IMR-90 (cell line): Measurements from ENCODE around the gene KLF7. TPM values are rescaled to one million over a fixed set of nuclear protein-coding genes. Genes with fewer than 3 reads are reported as not detected.

Experiments
- ATAC-seq: fragments of 200-7000 bp; cut with Tn5 transposase; 2 replicates; pipeline ENCODE4 v1.9.1; 2020; ENCODE audit warnings: low read depth, mild to moderate bottlenecking, moderate library complexity
- BruUV-seq: library from RNA; stranded (reverse); fragments of 400-500 nt; replicated peaks from 2 replicates; lab custom pipeline; 2021; lab: Mats Ljungman, UMichigan
- CTCF ChIA-PET: fragments of 300-600 bp; formaldehyde crosslinking; extraction: SDS; loops from one replicate; lab custom pipeline; 2021; ENCODE audit warnings: antibody characterized with exemption; lab: Yijun Ruan, JAX
- POLR2A ChIA-PET: fragments of 300-600 bp; sonication (Branson Sonifier 250); formaldehyde crosslinking; loops from one replicate; lab custom pipeline; 2022; ENCODE audit warnings: antibody characterized with exemption; ENCODE audit not compliant: unreplicated experiment; lab: Charles Lee
- DNase-seq: peaks from one replicate; pipeline ENCODE4 v3.0.0; 2013
- H2AFZ ChIP-seq: replicated peaks from 2 replicates; pipeline ENCODE3; 2013; ENCODE audit warnings: low read length, mild to moderate bottlenecking; ENCODE audit not compliant: poor library complexity
- H2AK5ac ChIP-seq: 2 replicates; pipeline ENCODE4 v1.6.1; 2013; ENCODE audit warnings: low read depth, low read length, inconsistent platforms
- H2AK9ac ChIP-seq: replicated peaks from 2 replicates; pipeline ENCODE3; 2013; ENCODE audit warnings: mild to moderate bottlenecking, low read depth, low read length, moderate library complexity; ENCODE audit not compliant: poor library complexity
- H2BK120ac ChIP-seq: 2 replicates; pipeline ENCODE4 v1.6.1; 2013; ENCODE audit warnings: low read depth, low read length, inconsistent platforms
- H2BK15ac ChIP-seq: 3 replicates; pipeline ENCODE4 v1.6.1; 2013; ENCODE audit warnings: low read depth, low read length, inconsistent platforms
- H2BK20ac ChIP-seq: 2 replicates; pipeline ENCODE4 v1.6.1; 2013; ENCODE audit warnings: low read depth, mild to moderate bottlenecking, inconsistent platforms, low read length, moderate library complexity
- H2BK5ac ChIP-seq: 2 replicates; pipeline ENCODE4 v1.6.1; 2013; ENCODE audit warnings: mild to moderate bottlenecking, low read depth, low read length, inconsistent platforms; ENCODE audit not compliant: poor library complexity, severe bottlenecking
- H3K14ac ChIP-seq: replicated peaks from 2 replicates; pipeline ENCODE4 v1.6.1; 2013; ENCODE audit warnings: low read depth, low read length, inconsistent platforms
- H3K18ac ChIP-seq: 2 replicates; pipeline ENCODE4 v1.6.1; 2013; ENCODE audit warnings: low read depth, low read length, control low read depth
- H3K23ac ChIP-seq: 2 replicates; pipeline ENCODE4 v1.6.1; 2013; ENCODE audit warnings: low read depth, low read length, inconsistent platforms
- H3K27ac ChIP-seq: 2 replicates; pipeline ENCODE4 v1.5.1; 2013; ENCODE audit warnings: mild to moderate bottlenecking, control low read depth, low read length; ENCODE audit not compliant: insufficient read depth
- H3K27me3 ChIP-seq: 2 replicates; pipeline ENCODE4 v1.6.1; 2013; ENCODE audit warnings: low read length; ENCODE audit not compliant: control insufficient read depth, insufficient read depth
- H3K36me3 ChIP-seq: 2 replicates; pipeline ENCODE4 v1.6.1; 2013; ENCODE audit warnings: low read length, mixed read lengths; ENCODE audit not compliant: control insufficient read depth, insufficient read depth
- H3K4ac ChIP-seq: 2 replicates; pipeline ENCODE4 v1.6.1; 2013; ENCODE audit warnings: low read depth, low read length, inconsistent platforms
- H3K4me1 ChIP-seq: 2 replicates; pipeline ENCODE4 v1.6.1; 2013; ENCODE audit warnings: low read length, mixed read lengths; ENCODE audit not compliant: control insufficient read depth, insufficient read depth
- H3K4me2 ChIP-seq: 2 replicates; pipeline ENCODE4 v1.6.1; 2013; ENCODE audit warnings: low read depth, mild to moderate bottlenecking, control low read depth, low read length, moderate library complexity
- H3K4me3 ChIP-seq: 2 replicates; pipeline ENCODE4 v1.5.1; 2013; ENCODE audit warnings: low read depth, mild to moderate bottlenecking, control low read depth, low read length, moderate library complexity; ENCODE audit not compliant: insufficient read depth
- H3K56ac ChIP-seq: 2 replicates; pipeline ENCODE4 v1.6.1; 2013; ENCODE audit warnings: low read length, inconsistent platforms; ENCODE audit not compliant: insufficient read depth; ENCODE audit errors: extremely low read depth
- H3K79me1 ChIP-seq, 2 experiments: 2 replicates each; pipeline ENCODE4 v1.6.1; 2013; ENCODE audit warnings: low read length in 2 of 2, inconsistent platforms in 1 of 2, low read depth in 1 of 2
- H3K9ac ChIP-seq: 2 replicates; pipeline ENCODE4 v1.6.1; 2013; ENCODE audit warnings: low read depth, low read length, control low read depth
- H3K9me1 ChIP-seq: 2 replicates; pipeline ENCODE4 v1.6.1; 2013; ENCODE audit warnings: low read length, inconsistent platforms; ENCODE audit not compliant: insufficient read depth
- H3K9me3 ChIP-seq: 2 replicates; pipeline ENCODE4 v1.6.1; 2013; ENCODE audit warnings: low read length; ENCODE audit not compliant: control insufficient read depth, insufficient read depth
- H4K20me1 ChIP-seq: 2 replicates; pipeline ENCODE4 v1.6.1; 2013; ENCODE audit warnings: low read length, inconsistent platforms; ENCODE audit not compliant: insufficient read depth
- H4K5ac ChIP-seq: 2 replicates; pipeline ENCODE4 v1.6.1; 2013; ENCODE audit warnings: mild to moderate bottlenecking, low read depth, low read length, control low read depth
- H4K8ac ChIP-seq, 2 experiments: 2 replicates each; pipeline ENCODE4 v1.6.1; 2013; ENCODE audit warnings: low read depth in 2 of 2, low read length in 2 of 2, control low read depth in 1 of 2, inconsistent platforms in 1 of 2
- H4K91ac ChIP-seq: 2 replicates; pipeline ENCODE4 v1.6.1; 2013; ENCODE audit warnings: low read depth, low read length, inconsistent platforms; ENCODE audit not compliant: insufficient read depth
- ELK1 ChIP-seq: fragments of 150-350 bp; IDR thresholded peaks from 2 replicates; pipeline ENCODE4 v1.6.1; 2016; ENCODE audit warnings: low read depth, mild to moderate bottlenecking, low read length, moderate library complexity, borderline replicate concordance
- FOS ChIP-seq: fragments of 150-350 bp; IDR thresholded peaks from 2 replicates; pipeline ENCODE4 v1.6.1; 2016; ENCODE audit warnings: low read depth, low read length
- MAFK ChIP-seq: IDR thresholded peaks from 2 replicates; pipeline ENCODE4 v1.6.1; 2012; ENCODE audit warnings: low read depth, low read length, improper control_type of control experiment
- NFE2L2 ChIP-seq: fragments of 150-350 bp; IDR thresholded peaks from 2 replicates; pipeline ENCODE4 v1.6.1; 2016; ENCODE audit warnings: low read depth, mild to moderate bottlenecking, low read length
- POLR2A ChIP-seq: IDR thresholded peaks from 2 replicates; pipeline ENCODE4 v1.6.1; 2012; ENCODE audit warnings: mild to moderate bottlenecking, low read depth, low read length
- RCOR1 ChIP-seq: IDR thresholded peaks from 2 replicates; pipeline ENCODE4 v1.6.1; 2012; ENCODE audit warnings: mild to moderate bottlenecking, low read length, improper control_type of control experiment; ENCODE audit not compliant: insufficient replicate concordance
- RFX5 ChIP-seq: IDR thresholded peaks from 2 replicates; pipeline ENCODE4 v1.8.0; 2012; ENCODE audit warnings: low read depth, mild to moderate bottlenecking, low read length, moderate library complexity
- USF2 ChIP-seq: fragments of 150-350 bp; IDR thresholded peaks from 2 replicates; pipeline ENCODE4 v1.6.1; 2017; ENCODE audit warnings: mild to moderate bottlenecking, antibody characterized with exemption, low read length, low read depth
- dilution Hi-C: fragments of 300-500 bp; cut with HindIII; formaldehyde crosslinking; loops from one replicate; pipeline ENCODE4 v1.14.3; 2018; ENCODE audit warnings: low sequenced_read_pairs; ENCODE audit not compliant: unreplicated experiment
- in situ Hi-C: fragments of 300-500 bp; cut with MboI; formaldehyde crosslinking; loops from 3 replicates; pipeline ENCODE4 v1.14.3; 2019; ENCODE audit warnings: low sequenced_read_pairs, inconsistent platforms, mixed read lengths
- intact Hi-C: fragments of 100-400 bp; cut with micrococcal nuclease; formaldehyde crosslinking; loops from 2 replicates; pipeline ENCODE4 v1.10.0; 2022
- polyA plus RNA-seq, 3 experiments: library from polyadenylated mRNA; depleted of rRNA; stranded (reverse); fragments of >200 nt; gene quantifications; 2 replicates each; pipeline ENCODE4 v1.2.3, GENCODE V29; 2012; ENCODE audit warnings: low replicate concordance in 1 of 3
- total RNA-seq: library from RNA; depleted of rRNA; stranded (reverse); fragments of >200 nt; gene quantifications from 2 replicates; pipeline ENCODE4 v1.2.3, GENCODE V29; 2012

The KLF7 gene
- total and polyA plus RNA-seq, 2 of the 4 experiments (the other 2 are of a cell fraction) = 23.1 to 28.5 TPM

- Histone ChIP-seq H4K91ac (no peak overlapping the region), H2AK9ac (no peak overlapping the region), H3K79me1 (peaks cover 0 to 7% of the 10 kb centered on the region in 2 experiments; a peak in 2 of 4 replicates), H3K27ac (no peak overlapping the region), H2BK120ac (no peak overlapping the region), H2AK5ac (no peak overlapping the region), H3K9ac (no peak overlapping the region), H3K4me1 (peaks cover 8% of the 10 kb centered on the region), H3K14ac (no peak overlapping the region), H3K4me2 (no peak overlapping the region), H2BK15ac (no peak overlapping the region), H3K9me3 (no peaks in the 10 kb centered on the region), H4K8ac (no peak overlapping the region), H3K36me3 (no peaks in the 10 kb centered on the region), H3K4me3 (no peak overlapping the region), H3K18ac (no peak overlapping the region), H2BK20ac (no peak overlapping the region), H2AFZ (no peak overlapping the region), H4K20me1 (no peaks in the 10 kb centered on the region), H3K4ac (no peak overlapping the region), H2BK5ac (no peak overlapping the region), H4K5ac (no peak overlapping the region), H3K9me1 (peaks cover 4% of the 10 kb centered on the region; the same call in 1 of the 2 replicates), H3K56ac (no peak overlapping the region), H3K23ac (no peak overlapping the region), H3K27me3 (no peaks in the 10 kb centered on the region)
- dilution Hi-C loops (no loop called here), in situ Hi-C loops (no loop called here), intact Hi-C loops (no loop called here)
- TF ChIP-seq FOS (no peak), NFE2L2 (no peak), RCOR1 (no peak), MAFK (no peak), POLR2A (no peak), RFX5 (no peak), USF2 (no peak), ELK1 (no peak)
- ATAC-seq = no peak
- BruUV-seq = no TSS peak
- POLR2A ChIA-PET = interaction anchor here (1.0 kb wide), 1 partner anchor 10 kb away, joined by 3 read pairs; the partner anchor contains the start of gene KLF7
- DNase-seq = no peak
- CTCF ChIA-PET = interaction anchor here (0.6 to 1.7 kb wide), 2 partner anchors 8 to 117 kb away, joined by 3 to 4 read pairs; no protein-coding TSS in a partner anchor
These were observed 10.5 kb upstream of the KLF7 start for GRCh38 chr2:207176247-207176646.
